ENCODE measurements around the gene PRR14L.
A peak's percentile ranks its signal among the peaks of the same experiment; 100 is the strongest.
"Not testable (repeated sequence)": the region's sequence is repeated elsewhere in the genome, so short reads cannot be mapped to it uniquely, and the experiment has no call there.

PRR14L gene

DNA sequence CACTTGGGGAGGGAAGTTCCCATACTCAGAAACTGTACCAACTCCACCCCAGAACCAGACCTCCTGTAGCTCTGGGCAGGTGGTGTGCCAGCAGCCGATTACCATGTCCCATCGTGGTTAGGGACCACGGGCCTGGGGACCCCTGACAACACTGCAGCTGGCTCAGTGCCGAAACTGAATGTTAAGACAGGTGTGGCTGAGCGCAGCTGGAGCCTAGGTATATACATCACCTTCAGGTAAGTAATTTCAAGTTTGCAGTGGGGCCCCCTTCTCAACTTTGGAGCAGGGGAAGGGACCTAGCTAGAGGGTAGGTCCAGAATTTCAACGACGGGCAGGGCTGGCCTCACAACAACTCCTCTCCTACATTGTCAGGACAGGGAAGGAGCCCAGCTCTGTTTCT is 67.2 kb downstream of the PRR14L start:
- DNase-seq (ENCODE audit: low read depth in 1 of 2, low spot score in 1 of 2), result no peak

DNA sequence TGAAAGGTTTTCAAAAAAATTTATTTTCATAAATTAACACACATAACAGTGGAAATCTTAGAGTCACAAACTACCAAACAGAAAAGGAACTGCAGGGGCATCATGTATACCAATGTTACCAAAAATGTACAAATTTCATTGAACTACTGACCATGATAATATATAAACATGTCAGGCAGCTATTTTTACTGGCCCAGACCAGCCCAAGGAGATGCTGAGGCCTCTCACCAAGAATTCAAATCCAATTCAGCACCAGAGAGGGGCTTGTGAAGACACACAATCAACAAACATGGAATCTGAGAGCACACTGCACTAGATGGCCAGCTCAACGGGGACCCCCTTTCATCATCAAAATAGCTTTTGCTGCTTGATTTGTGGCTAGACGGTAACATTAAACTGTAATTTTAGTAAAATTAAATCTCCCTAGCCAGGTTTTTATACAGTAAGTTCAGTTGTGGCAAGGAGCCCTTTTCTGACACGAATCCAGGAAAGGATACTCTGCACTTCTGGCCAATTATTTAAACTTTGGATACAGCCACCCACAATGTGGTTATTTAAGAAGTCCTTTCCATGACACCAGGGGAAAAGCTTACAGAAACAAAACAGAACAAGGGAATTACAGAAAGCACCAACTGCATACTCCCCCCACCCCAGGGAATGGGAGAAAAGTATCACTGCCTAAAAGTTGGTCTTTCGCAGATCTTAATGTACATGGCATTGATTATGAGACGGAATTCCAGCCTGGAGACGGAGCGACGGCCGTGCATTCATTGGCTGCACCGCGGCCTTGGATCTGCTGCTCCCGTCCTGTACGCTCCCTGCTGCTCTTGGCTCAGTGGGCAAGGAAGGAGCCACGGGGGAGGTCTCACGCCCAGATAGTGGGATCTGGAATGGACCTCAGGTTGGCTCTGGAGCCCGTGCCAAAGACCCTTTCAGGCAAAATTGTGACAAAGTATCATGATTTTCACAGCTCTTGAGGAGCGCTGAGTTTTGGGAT is 68.3 kb downstream of the PRR14L start:
- DNase-seq (ENCODE audit: low read depth in 1 of 2, low spot score in 1 of 2), result no peak

DNA sequence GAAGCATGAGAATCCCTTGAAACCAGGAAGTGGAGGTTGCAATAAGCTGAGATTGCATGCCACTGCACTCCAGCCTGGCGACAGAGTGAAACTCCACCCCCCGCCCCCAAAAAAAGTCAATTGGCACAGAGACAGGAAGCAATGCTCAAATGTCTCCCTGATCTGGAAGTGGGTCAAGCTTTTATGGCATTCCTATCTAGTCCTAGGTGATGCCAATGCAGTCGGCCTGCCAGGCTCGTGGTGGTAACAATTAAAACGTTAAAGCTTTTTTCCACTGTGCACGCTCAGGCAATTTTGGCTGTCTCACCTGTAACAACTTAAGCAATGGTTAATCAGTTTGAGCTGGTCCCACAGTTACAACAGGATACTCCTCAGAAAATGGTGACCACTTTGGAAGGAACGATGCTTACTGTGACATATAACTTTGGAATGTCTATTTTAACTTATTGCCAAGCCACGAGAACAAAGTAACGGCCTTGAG is 69.0 kb downstream of the PRR14L start:
- DNase-seq (ENCODE audit: low read depth in 1 of 2, low spot score in 1 of 2), result no peak

- DNase-seq (ENCODE audit: low read depth in 1 of 2, low spot score in 1 of 2), result no peak
Observed at GRCh38 chr22:31678748-31679147, 71.2 kb downstream of the PRR14L start.

DNA sequence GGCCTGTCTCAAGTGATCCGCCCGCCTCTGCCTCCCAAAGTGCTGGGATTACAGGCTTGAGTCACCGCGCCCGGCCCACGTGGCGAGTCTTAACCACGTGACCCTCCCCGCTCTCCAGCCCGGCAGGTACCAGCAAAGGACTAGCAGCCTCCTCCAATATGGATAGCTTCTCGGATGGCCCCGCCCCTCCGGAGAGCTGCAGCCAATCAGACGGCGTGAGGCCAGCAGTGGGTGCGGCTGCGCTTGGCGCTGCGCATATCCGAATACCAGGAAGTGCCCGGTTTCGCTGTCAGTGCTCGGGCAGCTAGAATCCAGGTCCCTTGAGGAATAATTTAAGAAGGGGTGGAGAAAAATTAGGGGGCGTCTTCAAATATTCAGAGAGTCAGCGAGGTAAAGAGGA is 73.2 kb downstream of the PRR14L start:
- DNase-seq (ENCODE audit: low read depth in 1 of 2, low spot score in 1 of 2), result peak; percentile 82

DNA sequence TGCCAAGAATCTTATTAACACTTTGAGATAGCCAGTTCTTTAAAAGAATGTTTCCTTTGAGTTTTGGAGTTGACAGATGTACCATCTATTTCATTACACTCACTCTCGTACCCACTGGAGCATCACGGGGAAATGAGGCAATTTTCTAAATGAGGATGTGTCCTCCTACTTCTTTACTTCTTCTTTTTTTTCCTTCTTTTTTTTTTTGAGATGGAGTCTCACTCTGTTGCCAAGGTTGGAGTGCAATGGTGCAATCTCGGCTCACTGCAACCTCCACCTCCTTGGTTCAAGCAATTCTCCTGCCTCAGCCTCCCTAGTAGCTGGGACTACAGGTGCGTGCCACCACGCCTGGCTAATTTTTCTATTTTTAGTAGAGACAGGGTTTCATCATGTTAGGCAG is 75.7 kb downstream of the PRR14L start:
- not testable (repeated sequence) for DNase-seq (ENCODE audit: low read depth in 1 of 2, low spot score in 1 of 2)

GRCh38 chr22:31668849-31669248 is 81.1 kb downstream of the PRR14L start:
- DNase-seq (ENCODE audit: low read depth in 1 of 2, low spot score in 1 of 2), result not testable (repeated sequence)

GRCh38 chr22:31662668-31663037 is 87.3 kb downstream of the PRR14L start:
- no peak for DNase-seq (ENCODE audit: low read depth in 1 of 2, low spot score in 1 of 2)

GRCh38 chr22:31661851-31662667 is 87.9 kb downstream of the PRR14L start, which contains the start of gene PISD:
Gene PISD, minus strand, starts transcription at chr22:31662215. Its CDS starts 7 bp downstream, at chr22:31662208.
- DNase-seq (ENCODE audit: low read depth in 1 of 2, low spot score in 1 of 2), result peak; percentile 93 to 95

GRCh38 chr22:31660860-31661341 is 89.0 kb downstream of the PRR14L start:
- DNase-seq (ENCODE audit: low read depth in 1 of 2, low spot score in 1 of 2), result not testable (repeated sequence)

GRCh38 chr22:31659246-31659645 is 90.7 kb downstream of the PRR14L start:
- no peak for DNase-seq (ENCODE audit: low read depth in 1 of 2, low spot score in 1 of 2)

DNA sequence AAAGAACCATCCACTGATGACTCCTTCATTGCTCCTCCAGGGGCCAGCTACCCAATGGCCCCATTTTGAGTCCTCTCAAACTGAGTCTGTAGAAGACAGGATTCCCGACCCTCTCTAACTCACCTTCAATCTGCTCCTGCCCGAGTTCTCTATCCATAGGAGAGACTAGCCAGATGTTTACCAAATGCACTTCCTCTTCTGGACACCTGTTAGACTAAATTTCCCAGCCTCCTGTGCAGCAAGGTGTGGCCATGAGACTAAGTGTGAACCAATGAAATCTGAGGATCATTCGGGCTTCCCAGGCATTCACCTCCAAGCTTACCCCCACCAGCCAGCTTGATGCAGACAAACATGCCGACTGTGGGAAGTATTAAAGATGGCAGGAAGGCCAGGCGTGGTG is 95.5 kb downstream of the PRR14L start:
- no peak for DNase-seq (ENCODE audit: low read depth in 1 of 2, low spot score in 1 of 2)

GRCh38 chr22:31653944-31654343 is 96.0 kb downstream of the PRR14L start:
- DNase-seq (ENCODE audit: low read depth in 1 of 2, low spot score in 1 of 2), result no peak

- no peak for DNase-seq (ENCODE audit: low read depth in 1 of 2, low spot score in 1 of 2)
Observed at GRCh38 chr22:31652911-31653684, 96.8 kb downstream of the PRR14L start.

GRCh38 chr22:31652088-31652487 is 97.8 kb downstream of the PRR14L start:
- no peak for DNase-seq (ENCODE audit: low read depth in 1 of 2, low spot score in 1 of 2)

GRCh38 chr22:31651664-31652063 is 98.3 kb downstream of the PRR14L start:
- no peak for DNase-seq (ENCODE audit: low read depth in 1 of 2, low spot score in 1 of 2)

DNA sequence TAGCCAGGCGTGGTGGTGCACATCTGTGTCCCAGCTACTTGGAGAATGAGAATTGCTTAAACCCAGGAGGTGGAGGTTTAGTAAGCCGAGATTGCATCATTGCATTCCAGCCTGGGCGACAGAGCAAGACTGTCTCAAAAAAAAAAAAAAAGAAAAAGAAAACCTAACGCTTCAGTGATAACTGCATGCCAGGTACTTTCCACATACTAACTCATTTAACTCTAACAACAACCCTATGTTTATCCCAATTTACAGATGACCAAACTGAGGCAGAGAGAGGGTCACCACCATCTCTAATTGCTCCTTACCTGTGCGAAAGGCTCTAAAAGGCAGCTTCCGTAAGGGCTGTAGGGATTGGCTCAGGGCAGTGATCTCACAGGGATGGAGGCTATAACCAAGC is 99.5 kb downstream of the PRR14L start:
- no peak for DNase-seq (ENCODE audit: low read depth in 1 of 2, low spot score in 1 of 2)

DNA sequence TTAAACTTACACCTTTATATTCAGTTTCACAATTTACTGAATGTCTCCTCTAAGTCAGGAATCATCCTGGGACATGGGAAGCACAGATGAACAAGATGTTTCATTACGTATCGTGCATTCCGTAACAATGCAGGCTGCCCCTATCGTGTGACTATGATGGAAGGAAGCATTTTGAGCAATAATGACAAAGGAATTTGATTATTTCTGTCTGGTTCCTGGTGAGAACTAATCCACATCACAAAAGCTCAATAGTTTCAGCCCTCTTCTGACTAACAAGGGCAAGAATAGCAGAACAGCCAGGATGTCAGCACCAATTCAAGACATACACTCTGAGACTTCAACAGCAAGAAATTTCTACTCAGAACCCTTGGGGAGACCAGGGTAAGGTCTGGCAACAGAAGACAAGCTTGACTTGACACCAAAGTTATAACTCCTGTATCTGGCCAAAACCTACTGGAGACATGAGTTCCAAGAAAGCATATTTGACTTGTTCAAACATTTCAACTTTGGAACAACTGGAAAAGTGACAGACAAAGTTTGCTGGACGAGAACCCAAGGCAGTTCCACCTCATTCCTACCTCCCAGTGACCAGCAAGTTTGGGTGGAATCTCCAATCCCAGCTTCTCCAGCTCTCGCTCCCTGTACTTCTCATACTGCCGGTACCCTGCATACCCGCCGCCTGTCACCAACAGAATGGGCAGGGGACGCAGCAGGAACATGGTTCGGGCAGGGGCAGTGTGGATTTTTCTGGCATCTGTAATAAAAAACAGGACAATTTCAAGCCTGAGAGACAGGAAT is 102.2 kb downstream of the PRR14L start:
- no peak for DNase-seq (ENCODE audit: low read depth in 1 of 2, low spot score in 1 of 2)

GRCh38 chr22:31647066-31647465 is 102.9 kb downstream of the PRR14L start:
- no peak for DNase-seq (ENCODE audit: low read depth in 1 of 2, low spot score in 1 of 2)
